Lower leg skin (tissue), 4 donors: ENCODE measurements around the gene SPATA31D1. TPM values are rescaled to one million over a fixed set of nuclear protein-coding genes. Genes with fewer than 3 reads are reported as not detected.

Source experiments
- DNase-seq, 2 donors: peaks; one replicate each; pipeline ENCODE4 v3.0.0-alpha.2; 2019; ENCODE audit warnings: low spot score in 2 of 2
- H3K4me3 ChIP-seq: fragments of 200-600 bp; sonication (generic); 2 replicates; pipeline ENCODE4 v1.5.1; 2017; ENCODE audit warnings: mild to moderate bottlenecking, low read depth; ENCODE audit not compliant: poor library complexity, severe bottlenecking
- CTCF ChIP-seq, 3 donors: fragments of 450-650 bp; IDR thresholded peaks; one replicate each; pipeline ENCODE4 v1.5.1; 2016; ENCODE audit warnings: antibody characterized with exemption in 3 of 3, mild to moderate bottlenecking in 3 of 3, moderate library complexity in 2 of 3
- POLR2A ChIP-seq, 2 donors: fragments of 450-650 bp; IDR thresholded peaks; one replicate each; pipeline ENCODE4 v1.6.1; 2016 to 2017; ENCODE audit warnings: antibody characterized with exemption in 2 of 2, mild to moderate bottlenecking in 1 of 2, moderate library complexity in 1 of 2
- WGBS, 2 donors: methylation state at CpG; one replicate each; pipeline ENCODE4 v1.1.5; 2018; 5-methylcytosine and 5-hydroxymethylcytosine counted together
- intact Hi-C: fragments of 100-400 bp; cut with DNase I; formaldehyde crosslinking; loops from one replicate; pipeline ENCODE4 v1.15.0; 2023; ENCODE audit warnings: low total_unique reads
- total RNA-seq, 4 donors: library from RNA; depleted of rRNA; stranded (reverse); fragments of >200 nt; gene quantifications; one replicate each; pipeline ENCODE4 v1.1.0, GENCODE V29; 2016

Gene SPATA31D1
- total RNA-seq, 4 donors from 2014 or later, result not detected

GRCh38 chr9:81969971-81970370 is 18.6 kb upstream of the SPATA31D1 start:
- TF ChIP-seq POLR2A (IDR thresholded peaks at IDR 0.05), result no peak

GRCh38 chr9:81971727-81972126 is 16.8 kb upstream of the SPATA31D1 start:
- DNase-seq, result no peak
- intact Hi-C loops, result no loop called here
- TF ChIP-seq CTCF (IDR thresholded peaks at IDR 0.05), result no peak
- no peak for TF ChIP-seq POLR2A (IDR thresholded peaks at IDR 0.05)
- no peak overlapping the region for H3K4me3 ChIP-seq

More at GRCh38 chr9:81969971-81970370, 18.6 kb upstream of the SPATA31D1 start:
- DNase-seq, result no peak
- H3K4me3 ChIP-seq, result no peak overlapping the region
- intact Hi-C loops, result no loop called here

GRCh38 chr9:81974764-81975163 is 13.8 kb upstream of the SPATA31D1 start:
- DNase-seq, result no peak
- intact Hi-C loops, result no loop called here
- H3K4me3 ChIP-seq, result no peak overlapping the region
- 83% methylated on average over 5 of the region's 5 CpGs for WGBS, 2 donors
- TF ChIP-seq CTCF (IDR thresholded peaks at IDR 0.05), result no peak
- no peak for TF ChIP-seq POLR2A (IDR thresholded peaks at IDR 0.05)

GRCh38 chr9:81976351-81976750 is 12.2 kb upstream of the SPATA31D1 start:
- TF ChIP-seq CTCF (IDR thresholded peaks at IDR 0.05) (no peak), POLR2A (IDR thresholded peaks at IDR 0.05) (no peak)
- no peak for DNase-seq
- intact Hi-C loops, result no loop called here
- 91 to 92% methylated on average over 11 of the region's 11 CpGs for WGBS, 2 donors
- no peak overlapping the region for H3K4me3 ChIP-seq

GRCh38 chr9:81979196-81979595 is 9.4 kb upstream of the SPATA31D1 start:
- TF ChIP-seq POLR2A (IDR thresholded peaks at IDR 0.05) (no peak), CTCF (IDR thresholded peaks at IDR 0.05) (no peak)
- intact Hi-C loops, result no loop called here
- WGBS, 2 donors, result 63 to 64% methylated on average over 2 of the region's 2 CpGs
- no peak overlapping the region for H3K4me3 ChIP-seq
- no peak for DNase-seq

GRCh38 chr9:81980568-81980967 is 8.0 kb upstream of the SPATA31D1 start:
- intact Hi-C loops, result no loop called here
- H3K4me3 ChIP-seq, result no peak overlapping the region
- DNase-seq, result no peak
- TF ChIP-seq POLR2A (IDR thresholded peaks at IDR 0.05), result no peak
- TF ChIP-seq CTCF (IDR thresholded peaks at IDR 0.05), result no peak
